GM23338 (cell line): ENCODE measurements around the gene ATP8A1. TPM values are rescaled to one million over a fixed set of nuclear protein-coding genes. Genes with fewer than 3 reads are reported as not detected.

ENCODE experiments used
- ATAC-seq: fragments of 200-7000 bp; cut with Tn5 transposase; 3 replicates; pipeline ENCODE4 v1.9.1; 2020
- DNase-seq: peaks from one replicate; pipeline ENCODE4 v3.0.0-alpha.2; 2015; ENCODE audit warnings: low spot score
- H2AFZ ChIP-seq: fragments of 200-600 bp; sonication (generic); 2 replicates; pipeline ENCODE4 v1.8.0; 2016; ENCODE audit warnings: antibody characterized with exemption, mild to moderate bottlenecking, moderate library complexity
- H3F3A ChIP-seq: fragments of 200-600 bp; sonication (generic); replicated peaks from 2 replicates; pipeline ENCODE4 v1.8.0; 2017; ENCODE audit warnings: antibody characterized with exemption, mixed run types, low read depth
- H3K27ac ChIP-seq: fragments of 200-600 bp; sonication (generic); 2 replicates; pipeline ENCODE4 v1.6.1; 2016; ENCODE audit warnings: low read depth
- H3K27me3 ChIP-seq: fragments of 200-600 bp; sonication (generic); 2 replicates; pipeline ENCODE4 v1.8.0; 2016; ENCODE audit warnings: mild to moderate bottlenecking, mixed run types, moderate library complexity; ENCODE audit not compliant: insufficient read depth
- H3K36me3 ChIP-seq: fragments of 200-600 bp; sonication (generic); 2 replicates; pipeline ENCODE4 v1.8.0; 2016; ENCODE audit warnings: mild to moderate bottlenecking; ENCODE audit not compliant: insufficient read depth
- H3K4me1 ChIP-seq: fragments of 200-600 bp; sonication (generic); 2 replicates; pipeline ENCODE4 v1.8.0; 2016; ENCODE audit warnings: mild to moderate bottlenecking, moderate library complexity; ENCODE audit not compliant: insufficient read depth
- H3K4me2 ChIP-seq: fragments of 200-600 bp; sonication (generic); 2 replicates; pipeline ENCODE4 v1.7.1; 2017; ENCODE audit warnings: mixed run types
- H3K4me3 ChIP-seq: fragments of 200-600 bp; sonication (generic); 2 replicates; pipeline ENCODE4 v1.6.1; 2016; ENCODE audit warnings: mixed run types
- H3K79me2 ChIP-seq: fragments of 200-600 bp; sonication (generic); replicated peaks from 2 replicates; pipeline ENCODE4 v1.8.0; 2017; ENCODE audit warnings: mild to moderate bottlenecking; ENCODE audit not compliant: insufficient read depth
- H3K9me2 ChIP-seq: fragments of 200-600 bp; sonication (generic); 2 replicates; pipeline ENCODE4 v1.8.0; 2017; ENCODE audit not compliant: insufficient read depth
- H4K20me1 ChIP-seq: fragments of 200-600 bp; sonication (generic); replicated peaks from 2 replicates; pipeline ENCODE4 v1.8.0; 2017; ENCODE audit warnings: mild to moderate bottlenecking; ENCODE audit not compliant: insufficient read depth
- H3K27ac Mint-ChIP-seq: 2 replicates; pipeline ENCODE4 v1.8.0; 2020; ENCODE audit warnings: inconsistent platforms, mild to moderate bottlenecking, moderate library complexity, mixed read lengths
- H3K27me3 Mint-ChIP-seq: 3 replicates; pipeline ENCODE4 v1.8.0; 2022; ENCODE audit warnings: low read depth, mild to moderate bottlenecking, moderate library complexity, mixed read lengths, inconsistent platforms; ENCODE audit not compliant: insufficient read depth, poor library complexity
- H3K36me3 Mint-ChIP-seq: 3 replicates; pipeline ENCODE4 v1.8.0; 2021; ENCODE audit warnings: low read depth, mild to moderate bottlenecking, inconsistent platforms, moderate library complexity, mixed read lengths
- H3K4me1 Mint-ChIP-seq: 3 replicates; pipeline ENCODE4 v1.8.0; 2020; ENCODE audit warnings: mild to moderate bottlenecking, inconsistent platforms, mixed read lengths
- H3K4me3 Mint-ChIP-seq: 3 replicates; pipeline ENCODE4 v1.8.0; 2021; ENCODE audit warnings: moderate library complexity, mild to moderate bottlenecking, inconsistent platforms, mixed read lengths
- H3K9me3 Mint-ChIP-seq: 3 replicates; pipeline ENCODE4 v1.8.0; 2020; ENCODE audit warnings: moderate library complexity, mild to moderate bottlenecking, inconsistent platforms, mixed read lengths
- CREB1 ChIP-seq: fragments of 250-450 bp; sonication (Bioruptor Pico); IDR thresholded peaks from 2 replicates; pipeline ENCODE4 v1.5.0; 2020; ENCODE audit warnings: low read depth, mild to moderate bottlenecking, moderate library complexity
- EZH2 ChIP-seq: fragments of 200-600 bp; sonication (generic); IDR thresholded peaks from one replicate; pipeline ENCODE4 v1.8.0; 2017; ENCODE audit warnings: antibody characterized with exemption, mild to moderate bottlenecking, low read depth; ENCODE audit not compliant: unreplicated experiment
- EZH2phosphoT487 ChIP-seq: fragments of 200-600 bp; sonication (generic); IDR thresholded peaks from one replicate; pipeline ENCODE4 v1.8.1; 2018; ENCODE audit warnings: antibody characterized with exemption; ENCODE audit not compliant: unreplicated experiment
- JUNB ChIP-seq: IDR thresholded peaks from one replicate; pipeline ENCODE4 v1.6.1; 2016; ENCODE audit warnings: antibody characterized with exemption; ENCODE audit not compliant: unreplicated experiment
- NANOG ChIP-seq: IDR thresholded peaks from 2 replicates; pipeline ENCODE4 v1.6.1; 2016; ENCODE audit warnings: antibody characterized with exemption, borderline replicate concordance
- POLR2AphosphoS5 ChIP-seq: IDR thresholded peaks from 2 replicates; pipeline ENCODE4 v1.6.1; 2016; ENCODE audit warnings: antibody characterized with exemption, low read depth
- STAT1 ChIP-seq: IDR thresholded peaks from one replicate; pipeline ENCODE4 v1.6.1; 2016; ENCODE audit warnings: antibody characterized with exemption; ENCODE audit not compliant: unreplicated experiment
- ZNF114 ChIP-seq: fragments of 250-450 bp; sonication (Bioruptor Pico); IDR thresholded peaks from 2 replicates; pipeline ENCODE4 v1.5.0; 2020; ENCODE audit warnings: mild to moderate bottlenecking, moderate library complexity
- ZNF331 ChIP-seq: fragments of 250-450 bp; sonication (Bioruptor Pico); IDR thresholded peaks from 2 replicates; pipeline ENCODE4 v1.5.0; 2020; ENCODE audit warnings: low read depth, mild to moderate bottlenecking, moderate library complexity
- polyA plus RNA-seq: library from polyadenylated mRNA; unstranded; fragments of >200 nt; fragmentation: Nextera tagmentation; extraction: Ambion mirVana; gene quantifications from 2 replicates; pipeline ENCODE4 v1.2.1, GENCODE V29; 2016
- total RNA-seq: library from RNA; depleted of rRNA; stranded (reverse); fragments of >200 nt; shearing (Covaris generic); gene quantifications from 2 replicates; pipeline ENCODE4 v1.2.3, GENCODE V29; 2014
- TF ChIP-seq, protein P1 (sequence below): fragments of 250-450 bp; sonication (Bioruptor Pico); IDR thresholded peaks from 2 replicates; pipeline ENCODE4 v1.5.0; 2020; ENCODE audit warnings: mild to moderate bottlenecking, moderate library complexity
- TF ChIP-seq, protein P2 (sequence below): IDR thresholded peaks from 2 replicates; pipeline ENCODE4 v1.6.1; 2016; ENCODE audit warnings: antibody characterized with exemption
- TF ChIP-seq, protein P3 (sequence below): IDR thresholded peaks from one replicate; pipeline ENCODE4 v1.6.1; 2018; ENCODE audit warnings: antibody characterized with exemption; ENCODE audit not compliant: unreplicated experiment
- TF ChIP-seq, protein P4 (sequence below), 2 experiments: fragments of 200-600 bp in 1 of 2; sonication (generic) in 1 of 2; conservative IDR thresholded peaks; 2 replicates each; pipeline versions ENCODE4 v1.5.1 to v1.6.1; 2016 to 2017; ENCODE audit warnings: antibody characterized with exemption in 2 of 2, low read depth in 2 of 2, mild to moderate bottlenecking in 2 of 2, moderate library complexity in 1 of 2

ATP8A1 gene
- total and polyA plus RNA-seq, 2 experiments from 2014 or later = 6.8 to 66.3 TPM

DNA sequence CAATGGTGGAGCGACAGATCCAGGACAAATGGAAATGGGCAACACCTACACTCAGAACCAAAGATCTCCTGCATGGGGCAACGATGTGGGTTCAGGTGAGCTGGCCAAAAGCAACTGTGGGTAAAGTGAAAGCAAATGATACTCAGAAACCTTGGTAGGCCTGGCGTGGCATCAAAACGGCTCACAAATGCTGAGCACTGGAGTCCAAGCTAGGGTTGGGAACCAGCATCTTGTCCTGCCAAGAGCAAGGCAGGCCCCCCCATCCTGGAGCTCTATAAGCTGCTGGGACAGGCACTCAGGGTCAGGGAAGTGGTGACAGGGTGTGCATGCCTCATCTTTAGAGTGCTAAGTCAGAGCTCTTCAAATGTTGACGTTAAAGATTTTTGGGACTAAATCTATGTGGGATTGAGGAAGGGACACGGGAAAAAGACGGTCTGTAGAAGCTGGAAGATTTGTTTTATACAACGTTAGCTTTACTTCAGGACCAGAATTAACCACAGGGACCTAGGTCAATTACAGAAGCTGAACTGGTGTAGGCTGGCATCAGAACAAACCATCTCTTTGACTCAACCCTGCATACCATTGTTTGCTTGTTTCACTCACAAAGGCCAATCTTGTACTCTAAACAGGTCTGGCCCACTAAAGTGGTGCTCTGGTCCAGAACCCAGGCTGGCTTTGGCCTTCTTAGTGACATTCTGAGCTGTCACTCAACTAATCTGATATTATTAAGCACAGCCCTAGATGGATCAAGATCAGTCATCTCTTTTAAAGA is 10.7 kb downstream of the ATP8A1 start:
- H3K4me1 ChIP-seq = peaks cover 7% of the 10 kb centered on the region; the same call in 1 of the 2 replicates
- peaks cover 14% of the 10 kb centered on the region; the same call in 2 of the 3 replicates for H3K4me1 Mint-ChIP-seq
- H3K4me2 ChIP-seq = no peak overlapping the region
- no peak overlapping the region for H2AFZ ChIP-seq
- no peak overlapping the region for H3K4me3 Mint-ChIP-seq
- peaks cover 6% of the 10 kb centered on the region for H3K36me3 Mint-ChIP-seq
- TF ChIP-seq NANOG (no peak), ZNF331 (CRISPR knock-in tag) (no peak), EZH2 (no peak), CREB1 (CRISPR knock-in tag) (no peak), JUNB (no peak), ZNF114 (no peak), STAT1 (no peak), POLR2AphosphoS5 (no peak), EZH2phosphoT487 (no peak)
- TF ChIP-seq, protein P1, sequence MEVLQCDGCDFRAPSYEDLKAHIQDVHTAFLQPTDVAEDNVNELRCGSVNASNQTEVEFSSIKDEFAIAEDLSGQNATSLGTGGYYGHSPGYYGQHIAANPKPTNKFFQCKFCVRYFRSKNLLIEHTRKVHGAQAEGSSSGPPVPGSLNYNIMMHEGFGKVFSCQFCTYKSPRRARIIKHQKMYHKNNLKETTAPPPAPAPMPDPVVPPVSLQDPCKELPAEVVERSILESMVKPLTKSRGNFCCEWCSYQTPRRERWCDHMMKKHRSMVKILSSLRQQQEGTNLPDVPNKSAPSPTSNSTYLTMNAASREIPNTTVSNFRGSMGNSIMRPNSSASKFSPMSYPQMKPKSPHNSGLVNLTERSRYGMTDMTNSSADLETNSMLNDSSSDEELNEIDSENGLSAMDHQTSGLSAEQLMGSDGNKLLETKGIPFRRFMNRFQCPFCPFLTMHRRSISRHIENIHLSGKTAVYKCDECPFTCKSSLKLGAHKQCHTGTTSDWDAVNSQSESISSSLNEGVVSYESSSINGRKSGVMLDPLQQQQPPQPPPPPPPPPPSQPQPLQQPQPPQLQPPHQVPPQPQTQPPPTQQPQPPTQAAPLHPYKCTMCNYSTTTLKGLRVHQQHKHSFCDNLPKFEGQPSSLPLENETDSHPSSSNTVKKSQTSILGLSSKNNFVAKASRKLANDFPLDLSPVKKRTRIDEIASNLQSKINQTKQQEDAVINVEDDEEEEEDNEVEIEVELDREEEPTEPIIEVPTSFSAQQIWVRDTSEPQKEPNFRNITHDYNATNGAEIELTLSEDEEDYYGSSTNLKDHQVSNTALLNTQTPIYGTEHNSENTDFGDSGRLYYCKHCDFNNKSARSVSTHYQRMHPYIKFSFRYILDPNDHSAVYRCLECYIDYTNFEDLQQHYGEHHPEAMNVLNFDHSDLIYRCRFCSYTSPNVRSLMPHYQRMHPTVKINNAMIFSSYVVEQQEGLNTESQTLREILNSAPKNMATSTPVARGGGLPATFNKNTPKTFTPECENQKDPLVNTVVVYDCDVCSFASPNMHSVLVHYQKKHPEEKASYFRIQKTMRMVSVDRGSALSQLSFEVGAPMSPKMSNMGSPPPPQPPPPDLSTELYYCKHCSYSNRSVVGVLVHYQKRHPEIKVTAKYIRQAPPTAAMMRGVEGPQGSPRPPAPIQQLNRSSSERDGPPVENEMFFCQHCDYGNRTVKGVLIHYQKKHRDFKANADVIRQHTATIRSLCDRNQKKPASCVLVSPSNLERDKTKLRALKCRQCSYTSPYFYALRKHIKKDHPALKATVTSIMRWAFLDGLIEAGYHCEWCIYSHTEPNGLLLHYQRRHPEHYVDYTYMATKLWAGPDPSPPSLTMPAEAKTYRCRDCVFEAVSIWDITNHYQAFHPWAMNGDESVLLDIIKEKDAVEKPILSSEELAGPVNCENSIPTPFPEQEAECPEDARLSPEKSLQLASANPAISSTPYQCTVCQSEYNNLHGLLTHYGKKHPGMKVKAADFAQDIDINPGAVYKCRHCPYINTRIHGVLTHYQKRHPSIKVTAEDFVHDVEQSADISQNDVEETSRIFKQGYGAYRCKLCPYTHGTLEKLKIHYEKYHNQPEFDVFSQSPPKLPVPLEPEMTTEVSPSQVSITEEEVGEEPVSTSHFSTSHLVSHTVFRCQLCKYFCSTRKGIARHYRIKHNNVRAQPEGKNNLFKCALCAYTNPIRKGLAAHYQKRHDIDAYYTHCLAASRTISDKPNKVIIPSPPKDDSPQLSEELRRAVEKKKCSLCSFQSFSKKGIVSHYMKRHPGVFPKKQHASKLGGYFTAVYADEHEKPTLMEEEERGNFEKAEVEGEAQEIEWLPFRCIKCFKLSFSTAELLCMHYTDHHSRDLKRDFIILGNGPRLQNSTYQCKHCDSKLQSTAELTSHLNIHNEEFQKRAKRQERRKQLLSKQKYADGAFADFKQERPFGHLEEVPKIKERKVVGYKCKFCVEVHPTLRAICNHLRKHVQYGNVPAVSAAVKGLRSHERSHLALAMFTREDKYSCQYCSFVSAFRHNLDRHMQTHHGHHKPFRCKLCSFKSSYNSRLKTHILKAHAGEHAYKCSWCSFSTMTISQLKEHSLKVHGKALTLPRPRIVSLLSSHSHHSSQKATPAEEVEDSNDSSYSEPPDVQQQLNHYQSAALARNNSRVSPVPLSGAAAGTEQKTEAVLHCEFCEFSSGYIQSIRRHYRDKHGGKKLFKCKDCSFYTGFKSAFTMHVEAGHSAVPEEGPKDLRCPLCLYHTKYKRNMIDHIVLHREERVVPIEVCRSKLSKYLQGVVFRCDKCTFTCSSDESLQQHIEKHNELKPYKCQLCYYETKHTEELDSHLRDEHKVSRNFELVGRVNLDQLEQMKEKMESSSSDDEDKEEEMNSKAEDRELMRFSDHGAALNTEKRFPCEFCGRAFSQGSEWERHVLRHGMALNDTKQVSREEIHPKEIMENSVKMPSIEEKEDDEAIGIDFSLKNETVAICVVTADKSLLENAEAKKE = no peak
- TF ChIP-seq, protein P2, sequence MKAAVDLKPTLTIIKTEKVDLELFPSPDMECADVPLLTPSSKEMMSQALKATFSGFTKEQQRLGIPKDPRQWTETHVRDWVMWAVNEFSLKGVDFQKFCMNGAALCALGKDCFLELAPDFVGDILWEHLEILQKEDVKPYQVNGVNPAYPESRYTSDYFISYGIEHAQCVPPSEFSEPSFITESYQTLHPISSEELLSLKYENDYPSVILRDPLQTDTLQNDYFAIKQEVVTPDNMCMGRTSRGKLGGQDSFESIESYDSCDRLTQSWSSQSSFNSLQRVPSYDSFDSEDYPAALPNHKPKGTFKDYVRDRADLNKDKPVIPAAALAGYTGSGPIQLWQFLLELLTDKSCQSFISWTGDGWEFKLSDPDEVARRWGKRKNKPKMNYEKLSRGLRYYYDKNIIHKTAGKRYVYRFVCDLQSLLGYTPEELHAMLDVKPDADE = no peak
- TF ChIP-seq, protein P3, sequence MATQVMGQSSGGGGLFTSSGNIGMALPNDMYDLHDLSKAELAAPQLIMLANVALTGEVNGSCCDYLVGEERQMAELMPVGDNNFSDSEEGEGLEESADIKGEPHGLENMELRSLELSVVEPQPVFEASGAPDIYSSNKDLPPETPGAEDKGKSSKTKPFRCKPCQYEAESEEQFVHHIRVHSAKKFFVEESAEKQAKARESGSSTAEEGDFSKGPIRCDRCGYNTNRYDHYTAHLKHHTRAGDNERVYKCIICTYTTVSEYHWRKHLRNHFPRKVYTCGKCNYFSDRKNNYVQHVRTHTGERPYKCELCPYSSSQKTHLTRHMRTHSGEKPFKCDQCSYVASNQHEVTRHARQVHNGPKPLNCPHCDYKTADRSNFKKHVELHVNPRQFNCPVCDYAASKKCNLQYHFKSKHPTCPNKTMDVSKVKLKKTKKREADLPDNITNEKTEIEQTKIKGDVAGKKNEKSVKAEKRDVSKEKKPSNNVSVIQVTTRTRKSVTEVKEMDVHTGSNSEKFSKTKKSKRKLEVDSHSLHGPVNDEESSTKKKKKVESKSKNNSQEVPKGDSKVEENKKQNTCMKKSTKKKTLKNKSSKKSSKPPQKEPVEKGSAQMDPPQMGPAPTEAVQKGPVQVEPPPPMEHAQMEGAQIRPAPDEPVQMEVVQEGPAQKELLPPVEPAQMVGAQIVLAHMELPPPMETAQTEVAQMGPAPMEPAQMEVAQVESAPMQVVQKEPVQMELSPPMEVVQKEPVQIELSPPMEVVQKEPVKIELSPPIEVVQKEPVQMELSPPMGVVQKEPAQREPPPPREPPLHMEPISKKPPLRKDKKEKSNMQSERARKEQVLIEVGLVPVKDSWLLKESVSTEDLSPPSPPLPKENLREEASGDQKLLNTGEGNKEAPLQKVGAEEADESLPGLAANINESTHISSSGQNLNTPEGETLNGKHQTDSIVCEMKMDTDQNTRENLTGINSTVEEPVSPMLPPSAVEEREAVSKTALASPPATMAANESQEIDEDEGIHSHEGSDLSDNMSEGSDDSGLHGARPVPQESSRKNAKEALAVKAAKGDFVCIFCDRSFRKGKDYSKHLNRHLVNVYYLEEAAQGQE = no peak
- TF ChIP-seq, protein P4, sequence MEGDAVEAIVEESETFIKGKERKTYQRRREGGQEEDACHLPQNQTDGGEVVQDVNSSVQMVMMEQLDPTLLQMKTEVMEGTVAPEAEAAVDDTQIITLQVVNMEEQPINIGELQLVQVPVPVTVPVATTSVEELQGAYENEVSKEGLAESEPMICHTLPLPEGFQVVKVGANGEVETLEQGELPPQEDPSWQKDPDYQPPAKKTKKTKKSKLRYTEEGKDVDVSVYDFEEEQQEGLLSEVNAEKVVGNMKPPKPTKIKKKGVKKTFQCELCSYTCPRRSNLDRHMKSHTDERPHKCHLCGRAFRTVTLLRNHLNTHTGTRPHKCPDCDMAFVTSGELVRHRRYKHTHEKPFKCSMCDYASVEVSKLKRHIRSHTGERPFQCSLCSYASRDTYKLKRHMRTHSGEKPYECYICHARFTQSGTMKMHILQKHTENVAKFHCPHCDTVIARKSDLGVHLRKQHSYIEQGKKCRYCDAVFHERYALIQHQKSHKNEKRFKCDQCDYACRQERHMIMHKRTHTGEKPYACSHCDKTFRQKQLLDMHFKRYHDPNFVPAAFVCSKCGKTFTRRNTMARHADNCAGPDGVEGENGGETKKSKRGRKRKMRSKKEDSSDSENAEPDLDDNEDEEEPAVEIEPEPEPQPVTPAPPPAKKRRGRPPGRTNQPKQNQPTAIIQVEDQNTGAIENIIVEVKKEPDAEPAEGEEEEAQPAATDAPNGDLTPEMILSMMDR (conservative IDR thresholded peaks at IDR 0.05; ENCODE audit: low read depth in 2 of 2) = no peak
- H3K27me3 ChIP-seq = no peaks in the 10 kb centered on the region
- peaks cover 17% of the 10 kb centered on the region for H4K20me1 ChIP-seq
- peaks cover 60% of the 10 kb centered on the region for H3K79me2 ChIP-seq
- no peaks in the 10 kb centered on the region for H3K27me3 Mint-ChIP-seq
- H3K9me3 Mint-ChIP-seq = peaks cover 6% of the 10 kb centered on the region; the same call in 1 of the 3 replicates
- no peaks in the 10 kb centered on the region for H3K36me3 ChIP-seq
- H3F3A ChIP-seq = no peaks in the 10 kb centered on the region
- no peak overlapping the region for H3K27ac ChIP-seq
- H3K4me3 ChIP-seq = no peak overlapping the region
- no peaks in the 10 kb centered on the region for H3K9me2 ChIP-seq
- ATAC-seq (no peak), DNase-seq (no peak)
- no peak overlapping the region for H3K27ac Mint-ChIP-seq
